Endothelial cell of umbilical vein (primary cell): Measurements from ENCODE around the gene KIR3DL3.
"Not testable (repeated sequence)": the region's sequence is repeated elsewhere in the genome, so short reads cannot be mapped to it uniquely, and the experiment has no call there.

Experiments used
- CTCF ChIP-seq, 2 donors: IDR thresholded peaks; 1 replicate in 1 of 2; 2 replicates in 1 of 2; pipeline ENCODE4 v1.5.1; 2011; ENCODE audit warnings: low read length in 2 of 2, mild to moderate bottlenecking in 2 of 2, moderate library complexity in 2 of 2, control low read depth in 1 of 2, inconsistent platforms in 1 of 2, low read depth in 1 of 2; ENCODE audit not compliant: insufficient read depth in 1 of 2; ENCODE audit errors: extremely low read depth in 1 of 2
- EZH2 ChIP-seq: IDR thresholded peaks from 2 replicates; pipeline ENCODE4 v1.6.1; 2012; ENCODE audit warnings: borderline replicate concordance, low read depth, mild to moderate bottlenecking, moderate library complexity, low read length, inconsistent platforms; ENCODE audit not compliant: severe bottlenecking
- FOS ChIP-seq: IDR thresholded peaks from 2 replicates; pipeline ENCODE4 v1.6.1; 2011; ENCODE audit warnings: mild to moderate bottlenecking, low read length, moderate library complexity, borderline replicate concordance; ENCODE audit not compliant: insufficient read depth
- GATA2 ChIP-seq: IDR thresholded peaks from 2 replicates; pipeline ENCODE4 v1.7.0; 2011; ENCODE audit warnings: low read depth, mild to moderate bottlenecking, moderate library complexity, mixed read lengths, low read length; ENCODE audit not compliant: insufficient read length, insufficient read depth
- JUN ChIP-seq: IDR thresholded peaks from 2 replicates; pipeline ENCODE4 v1.6.1; 2011; ENCODE audit warnings: borderline replicate concordance, low read depth; ENCODE audit not compliant: insufficient read length, insufficient read depth
- MYC ChIP-seq: IDR thresholded peaks from one replicate; pipeline ENCODE4 v1.6.1; 2011; ENCODE audit warnings: mild to moderate bottlenecking, low read depth, low read length
- POLR2A ChIP-seq: IDR thresholded peaks from 2 replicates; pipeline ENCODE4 v1.6.1; 2012; ENCODE audit warnings: low read depth, mild to moderate bottlenecking, control low read depth, low read length
- POLR2AphosphoS5 ChIP-seq: IDR thresholded peaks from 2 replicates; pipeline ENCODE4 v1.6.1; 2012; ENCODE audit warnings: low read depth, mild to moderate bottlenecking, control low read depth, low read length, moderate library complexity; ENCODE audit not compliant: insufficient read depth
- TF ChIP-seq, protein P1 (sequence below): IDR thresholded peaks from 2 replicates; pipeline ENCODE4 v1.6.1; 2011; ENCODE audit not compliant: insufficient read depth, insufficient read length

- not testable (repeated sequence) for TF ChIP-seq CTCF (IDR thresholded peaks at IDR 0.05; ENCODE audit: extremely low read depth in 1 of 2, insufficient read depth in 1 of 2, low read depth in 1 of 2, low read length in 2 of 2); POLR2AphosphoS5; EZH2; GATA2; POLR2A; JUN; MYC; FOS
- TF ChIP-seq, protein P1, sequence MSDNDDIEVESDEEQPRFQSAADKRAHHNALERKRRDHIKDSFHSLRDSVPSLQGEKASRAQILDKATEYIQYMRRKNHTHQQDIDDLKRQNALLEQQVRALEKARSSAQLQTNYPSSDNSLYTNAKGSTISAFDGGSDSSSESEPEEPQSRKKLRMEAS = not testable (repeated sequence)
Observed at GRCh38 chr19:54697716-54698115, 26.5 kb upstream of the KIR3DL3 start.
